GM21447 (cell line): ENCODE measurements around the gene RCAN1.
"Not testable (repeated sequence)": the region's sequence is repeated elsewhere in the genome, so short reads cannot be mapped to it uniquely, and the experiment has no call there.

Experiments
- ATAC-seq: cut with Tn5 transposase; IDR thresholded peaks from one replicate; pipeline ENCODE4 v1.9.1; 2021; ENCODE audit not compliant: unreplicated experiment

Gene RCAN1

DNA sequence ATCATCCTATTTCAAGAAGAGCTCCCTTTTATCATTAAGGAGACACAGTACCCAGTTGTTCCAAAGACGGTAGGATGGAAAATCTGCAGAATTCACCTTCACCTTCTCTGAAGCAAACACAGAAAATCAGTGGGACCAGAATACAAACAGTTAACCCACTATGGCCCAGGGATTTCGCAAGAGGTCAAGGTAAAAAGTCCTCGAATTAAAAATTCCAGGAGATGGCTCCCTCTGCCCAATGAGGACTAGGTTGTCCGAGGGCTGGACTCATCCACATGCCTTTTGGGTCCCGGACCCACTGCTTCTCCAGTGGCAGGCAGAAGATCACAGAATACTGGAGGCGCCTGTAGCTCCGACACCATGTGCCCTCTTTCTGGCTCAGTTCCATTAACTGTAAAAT, 42.9 kb downstream of the RCAN1 start:
- no peak for ATAC-seq

DNA sequence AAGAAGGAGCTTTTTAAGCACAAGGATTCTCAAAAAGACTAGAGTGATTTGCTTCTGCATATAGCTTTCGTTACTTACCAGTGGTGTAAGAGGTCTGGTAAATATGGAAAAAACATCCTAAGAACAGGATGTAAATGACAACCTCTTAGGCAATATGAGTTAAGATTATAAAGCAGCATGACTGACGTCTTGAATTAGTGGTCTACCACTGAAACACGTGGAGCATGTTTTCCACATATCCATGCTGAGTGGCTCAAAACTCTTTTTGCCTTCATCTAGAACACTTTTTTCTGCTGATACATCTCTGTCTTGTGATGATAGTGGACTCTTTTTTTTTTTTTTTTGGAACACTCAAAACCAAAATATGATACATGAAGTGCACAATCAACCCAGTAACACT, 44.6 kb downstream of the RCAN1 start:
- ATAC-seq: no peak

DNA sequence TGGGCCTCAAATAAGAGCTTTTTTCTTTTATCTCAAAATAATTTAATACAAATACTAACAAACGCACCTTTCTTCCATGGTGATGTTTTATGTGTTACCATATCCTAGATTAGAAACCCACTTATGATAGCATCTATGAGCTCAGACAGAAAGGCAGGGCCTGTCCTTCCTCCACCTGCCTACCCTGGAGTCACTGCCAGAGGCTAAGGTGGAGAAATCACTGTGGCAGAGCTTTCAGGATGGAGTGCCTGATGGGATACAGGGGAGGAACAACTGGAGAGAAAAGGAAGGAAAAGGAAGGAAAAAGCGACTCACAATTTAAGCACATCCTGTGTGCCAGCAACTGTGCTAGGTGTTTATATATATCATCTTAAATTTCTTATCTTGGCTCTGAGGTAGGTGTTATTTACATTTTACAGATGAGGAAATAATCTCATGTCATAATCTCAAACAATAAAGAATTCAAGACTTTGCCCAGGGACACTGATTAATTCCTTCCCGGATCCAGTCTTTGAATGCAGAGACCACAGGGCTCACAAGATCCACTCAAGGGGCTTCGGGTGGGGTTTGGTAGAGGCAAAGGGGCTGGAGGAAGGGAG, 45.4 kb downstream of the RCAN1 start:
- ATAC-seq: no peak

DNA sequence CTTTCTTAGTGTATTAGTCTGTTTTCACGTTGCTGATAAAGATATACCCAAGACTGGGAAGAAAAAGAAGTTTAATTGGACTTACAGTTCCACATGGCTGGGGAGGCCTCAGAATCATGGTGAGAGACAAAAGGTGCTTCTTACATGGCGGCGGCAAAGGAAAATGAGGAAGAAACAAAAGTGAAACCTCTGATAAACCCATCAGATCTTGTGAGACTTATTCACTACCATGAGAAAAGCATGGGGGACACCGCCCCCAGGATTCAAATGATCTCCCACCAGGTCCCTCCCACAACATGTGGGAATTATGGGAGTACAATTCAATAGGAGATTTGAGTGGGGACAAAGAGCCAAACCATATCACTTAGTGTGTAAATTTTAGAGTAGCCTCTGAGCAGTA, 46.1 kb downstream of the RCAN1 start:
- ATAC-seq: not testable (repeated sequence)

DNA sequence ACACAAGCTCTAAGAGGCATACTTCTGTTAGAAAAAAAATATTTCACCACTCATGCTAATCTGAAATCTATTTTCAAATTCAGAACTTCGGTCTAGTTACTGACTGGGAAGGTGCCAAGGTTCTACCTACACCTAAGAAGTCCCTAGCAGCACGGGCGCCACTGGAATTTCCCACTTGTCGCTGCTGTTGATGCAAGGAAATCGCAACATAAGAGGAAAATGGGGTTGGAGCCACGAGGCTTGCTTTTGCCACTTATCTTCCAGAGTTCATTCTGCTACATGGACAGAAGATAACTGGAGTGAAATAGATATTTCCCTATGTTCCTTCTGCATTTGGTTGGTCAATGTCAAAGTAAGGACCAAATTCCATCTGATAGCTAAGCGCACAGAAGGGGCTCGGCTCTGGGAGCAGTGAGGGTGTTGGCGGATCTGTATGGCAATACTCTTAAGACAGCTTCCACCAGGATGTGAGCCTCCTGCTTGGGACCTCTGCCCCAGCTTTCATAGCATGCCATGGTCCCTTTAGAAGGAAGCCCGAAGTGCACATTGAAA, 47.2 kb downstream of the RCAN1 start:
- ATAC-seq: no peak

DNA sequence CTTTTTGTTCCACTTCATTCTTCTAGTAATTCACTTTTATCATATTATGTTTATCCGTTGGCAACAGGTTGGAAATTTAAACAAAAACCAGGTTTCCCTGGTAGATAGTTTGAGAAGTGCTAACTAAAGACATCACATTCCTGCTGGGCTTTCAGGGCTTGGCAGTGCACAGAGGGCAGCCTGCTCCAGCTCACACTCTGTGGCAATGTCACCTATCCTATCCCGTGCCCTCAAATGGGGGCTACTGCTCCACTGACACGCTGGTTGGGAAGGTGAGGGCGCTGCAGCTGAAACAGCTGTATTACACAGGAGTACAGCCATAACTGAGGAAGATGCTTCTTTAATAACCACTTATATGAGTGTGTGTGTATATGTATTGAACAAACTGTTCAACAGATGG, 49.7 kb downstream of the RCAN1 start:
- no peak for ATAC-seq

DNA sequence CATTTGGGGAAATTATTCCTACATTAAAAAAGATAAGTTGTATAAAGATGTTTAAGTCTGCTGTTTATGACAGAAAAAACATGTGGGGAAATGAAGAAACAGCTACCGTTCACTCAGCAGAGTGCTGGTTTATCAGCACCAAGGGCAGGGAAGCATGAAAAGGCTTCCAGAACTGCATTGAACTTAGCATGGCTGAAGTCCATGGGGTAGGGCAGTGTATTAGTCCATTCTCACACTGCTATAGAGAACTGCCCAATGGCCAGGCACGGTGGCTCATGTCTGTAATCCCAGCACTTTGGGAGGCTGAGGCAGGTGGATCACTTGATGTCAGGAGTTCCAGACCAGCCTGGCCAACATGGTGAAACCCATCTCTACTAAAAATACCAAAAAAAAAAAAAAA, 51.5 kb downstream of the RCAN1 start:
- not testable (repeated sequence) for ATAC-seq

DNA sequence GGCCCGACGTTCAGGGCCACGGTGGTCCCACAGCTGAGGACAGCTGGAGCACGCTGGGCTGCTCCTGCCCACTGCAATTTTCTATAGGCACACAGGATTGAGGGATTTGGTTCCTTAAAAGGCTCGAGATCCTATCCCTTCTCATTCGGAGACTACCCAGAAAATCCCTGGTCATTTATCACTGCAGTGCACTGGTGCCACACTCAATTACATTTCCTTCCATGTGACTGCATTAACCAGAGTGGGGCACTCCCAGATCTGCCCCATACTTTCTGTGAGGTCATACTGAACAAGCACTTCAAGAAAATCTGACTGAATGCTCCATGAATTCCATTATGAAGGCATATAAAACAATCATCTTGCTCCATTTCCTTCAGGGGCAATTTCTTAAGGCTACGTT, 53.1 kb downstream of the RCAN1 start:
- ATAC-seq: no peak

DNA sequence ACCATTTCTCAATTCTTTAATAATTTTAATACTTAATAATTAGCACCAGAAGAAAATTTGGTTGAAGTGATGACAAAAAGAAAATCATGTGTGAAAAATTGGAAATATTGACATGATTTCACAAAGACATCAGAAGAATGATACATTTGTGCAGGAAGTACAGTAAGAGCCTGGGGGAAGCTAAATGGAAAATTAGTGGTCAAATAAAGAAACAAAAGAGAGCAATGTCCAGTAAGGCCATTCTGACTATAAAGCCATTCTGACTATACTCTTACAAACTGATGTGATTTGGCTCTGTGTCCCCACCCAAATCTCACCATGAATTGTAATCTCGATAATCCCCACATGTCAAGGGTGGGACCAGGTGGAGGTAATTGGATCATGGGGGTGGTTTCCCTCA, 54.3 kb downstream of the RCAN1 start:
- ATAC-seq: no peak

DNA sequence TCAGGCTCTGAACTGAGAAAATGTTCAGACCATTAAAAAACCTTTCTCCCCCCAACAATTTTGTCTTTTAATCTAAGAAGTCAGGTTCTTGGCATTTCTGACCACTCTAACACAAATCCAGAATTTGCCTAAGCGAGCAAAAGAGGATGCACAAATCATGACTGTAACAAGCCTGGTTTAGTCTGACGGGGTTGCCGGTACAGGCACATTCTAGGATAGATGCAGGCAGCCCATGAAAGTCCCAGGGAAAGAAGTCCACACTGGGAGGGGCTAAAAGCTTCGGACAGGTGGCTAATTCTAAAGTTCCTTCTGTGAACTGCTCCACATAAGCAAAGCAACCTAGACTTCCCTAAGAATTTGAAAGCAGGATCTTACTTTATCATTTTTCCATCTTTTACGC, 54.9 kb downstream of the RCAN1 start:
- ATAC-seq: no peak

DNA sequence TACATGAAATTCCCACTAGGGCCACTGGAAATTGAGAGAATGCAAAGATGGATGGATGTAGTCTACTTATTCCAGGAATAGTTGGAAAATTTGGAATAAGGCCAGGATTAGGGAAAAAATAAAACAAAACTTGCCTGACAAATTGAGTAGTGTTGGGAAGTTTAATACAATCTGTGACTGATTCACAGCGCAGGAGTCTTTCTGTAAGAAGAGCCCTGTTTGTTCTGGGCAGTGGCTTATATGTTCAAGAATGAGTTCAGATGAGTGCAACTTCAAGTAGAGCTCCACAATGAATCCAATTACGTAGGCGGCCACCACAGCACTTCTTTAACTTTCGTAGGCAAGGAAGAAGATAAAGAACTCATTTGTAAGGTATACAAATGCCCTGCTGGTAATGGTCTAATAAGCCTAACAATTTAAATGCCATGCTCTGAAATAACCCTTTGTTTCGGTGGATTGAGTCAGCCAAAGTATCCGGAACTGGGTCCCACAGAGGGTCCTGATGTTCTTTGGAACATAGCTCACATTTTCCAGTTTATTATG, 55.8 kb downstream of the RCAN1 start:
- no peak for ATAC-seq

DNA sequence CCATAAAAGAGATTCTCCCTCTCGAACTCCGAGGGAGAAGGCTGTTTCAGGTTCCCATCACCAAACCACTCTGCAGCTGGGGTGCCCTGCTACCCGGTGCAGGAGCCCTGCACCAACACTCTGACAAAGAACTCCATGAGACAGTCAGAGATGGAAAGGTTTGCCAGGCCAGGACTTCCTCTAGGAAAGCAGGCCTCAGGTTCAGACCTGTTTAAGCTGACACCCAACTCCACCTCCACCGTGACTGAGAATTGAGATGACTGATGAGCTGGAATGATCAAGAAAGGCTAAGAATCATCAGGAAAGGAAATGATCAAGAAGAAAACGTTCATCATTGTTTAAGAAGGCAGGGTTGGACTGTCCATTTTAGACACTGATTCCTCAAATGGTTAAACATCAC, 56.7 kb downstream of the RCAN1 start:
- ATAC-seq: no peak

DNA sequence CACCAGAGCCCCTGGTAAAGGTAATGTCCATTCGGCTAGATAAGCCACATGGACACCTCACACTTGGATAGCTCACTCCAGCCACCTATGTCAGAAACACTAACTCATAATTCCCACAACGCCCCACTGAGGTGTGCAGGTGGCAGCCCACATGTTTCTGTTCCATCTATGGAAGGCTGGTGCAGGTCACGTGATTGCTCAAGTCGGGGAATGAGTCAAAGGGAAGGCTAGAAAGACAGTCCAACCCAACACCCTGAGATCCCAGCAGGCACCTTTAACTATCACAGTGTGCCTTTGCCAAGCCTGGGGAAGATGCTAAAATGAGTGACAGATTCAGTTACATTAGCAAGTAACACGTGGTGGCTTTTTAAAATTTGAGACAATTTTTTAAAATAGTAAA, 57.7 kb downstream of the RCAN1 start:
- no peak for ATAC-seq

DNA sequence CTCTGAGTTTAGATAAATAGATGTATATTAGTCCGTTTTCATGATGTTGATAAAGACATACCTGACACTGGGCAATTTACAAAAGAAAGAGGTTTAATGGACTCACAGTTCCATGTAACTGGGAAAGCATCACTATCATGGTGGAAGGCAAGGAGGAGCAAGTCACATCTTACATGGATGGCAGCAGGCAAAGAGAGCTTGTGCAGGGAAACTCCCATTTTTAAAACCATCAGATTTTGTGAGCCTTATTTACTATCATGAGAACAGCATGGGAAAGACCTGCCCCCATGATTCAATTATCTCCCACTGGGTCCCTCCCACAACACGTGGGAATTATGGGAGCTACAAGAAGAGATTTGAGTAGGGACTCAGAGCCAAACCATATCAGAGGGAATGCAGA, 60.2 kb downstream of the RCAN1 start:
- ATAC-seq: not testable (repeated sequence)

DNA sequence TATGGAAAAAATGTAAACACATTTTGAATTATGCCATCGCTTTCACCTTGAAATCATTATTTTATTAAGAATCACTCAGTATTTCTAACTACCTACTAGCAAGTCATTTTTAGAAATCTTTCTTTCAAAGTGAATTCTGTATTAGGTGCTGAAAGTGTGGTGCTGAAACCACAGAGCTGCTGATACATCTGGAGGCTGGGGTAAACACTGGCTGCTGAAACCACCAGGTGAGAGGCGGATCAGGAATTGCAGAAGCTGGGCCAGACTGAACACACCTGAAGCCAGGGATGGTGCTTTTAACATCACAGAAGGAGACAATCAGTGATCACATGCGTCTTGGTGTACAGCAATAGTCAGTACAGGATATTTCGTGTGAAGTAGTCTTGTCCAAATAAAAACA, 60.7 kb downstream of the RCAN1 start:
- no peak for ATAC-seq

DNA sequence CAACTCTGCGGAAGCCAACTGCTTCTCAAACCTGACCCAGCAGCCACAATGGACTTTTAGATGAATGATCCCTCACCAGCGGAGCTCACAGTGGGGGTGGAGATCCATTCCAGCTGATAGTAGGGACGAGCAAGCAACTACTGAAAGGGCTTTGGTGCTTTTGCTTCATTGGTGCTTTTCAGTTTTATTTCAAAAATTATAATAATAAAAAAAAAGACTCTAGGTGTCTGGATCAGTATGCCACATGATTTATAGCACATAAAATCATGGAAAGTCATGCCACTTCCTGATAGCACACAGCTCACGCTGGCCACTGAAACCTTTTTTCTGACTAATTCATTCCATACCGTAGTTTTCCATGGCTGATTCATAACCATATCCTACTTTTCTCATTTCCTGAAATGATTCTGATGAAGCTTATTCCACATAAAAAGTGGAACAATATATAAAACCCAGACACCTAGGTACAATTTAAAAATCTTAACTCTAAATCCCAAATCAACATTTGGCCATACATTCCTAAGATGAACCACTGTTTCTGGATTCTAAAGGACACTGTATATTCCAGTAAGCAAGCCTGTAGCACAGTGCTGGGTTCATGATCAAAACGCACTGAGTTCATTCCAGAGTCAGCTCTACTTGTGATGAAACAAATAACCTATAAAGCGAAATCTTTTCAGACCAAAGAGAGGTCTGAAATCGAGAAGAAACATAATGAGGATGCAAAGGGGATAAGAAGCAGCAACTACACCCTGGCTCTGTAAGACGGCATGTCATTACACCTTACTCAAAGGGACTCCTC, 61.6 kb downstream of the RCAN1 start:
- no peak for ATAC-seq

DNA sequence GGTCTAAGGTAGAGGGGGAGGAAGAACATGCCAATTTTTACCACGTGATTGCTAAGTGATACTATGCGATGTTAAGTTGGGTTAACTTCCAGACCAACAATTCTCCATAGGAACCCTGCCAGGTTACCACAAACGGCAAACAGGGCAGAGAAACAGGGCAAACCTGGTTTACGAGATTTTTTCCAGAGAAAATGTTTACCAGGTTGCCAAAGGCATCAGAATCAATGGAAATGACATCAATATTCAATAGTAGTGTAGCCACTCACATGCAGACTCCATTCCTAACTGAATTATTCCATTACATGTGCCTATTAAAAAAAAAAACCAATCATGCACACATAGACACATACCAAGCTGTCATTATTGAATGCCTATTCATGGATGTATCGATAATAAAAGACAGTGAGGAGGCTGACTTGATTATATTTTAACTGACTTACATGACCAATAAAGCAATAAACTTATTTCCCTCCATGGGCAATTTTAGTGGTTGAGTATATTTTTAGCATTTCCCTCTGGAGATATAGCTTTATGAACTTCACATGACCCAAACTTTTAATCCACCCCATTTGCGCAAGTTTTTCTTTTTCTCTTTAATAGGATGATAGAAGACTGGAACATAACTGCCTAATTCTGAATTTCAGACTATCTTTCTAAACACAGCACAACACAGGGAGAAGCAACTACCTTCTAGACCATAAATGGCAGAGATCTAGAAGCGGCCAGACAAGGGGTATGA, 62.4 kb downstream of the RCAN1 start:
- no peak for ATAC-seq

DNA sequence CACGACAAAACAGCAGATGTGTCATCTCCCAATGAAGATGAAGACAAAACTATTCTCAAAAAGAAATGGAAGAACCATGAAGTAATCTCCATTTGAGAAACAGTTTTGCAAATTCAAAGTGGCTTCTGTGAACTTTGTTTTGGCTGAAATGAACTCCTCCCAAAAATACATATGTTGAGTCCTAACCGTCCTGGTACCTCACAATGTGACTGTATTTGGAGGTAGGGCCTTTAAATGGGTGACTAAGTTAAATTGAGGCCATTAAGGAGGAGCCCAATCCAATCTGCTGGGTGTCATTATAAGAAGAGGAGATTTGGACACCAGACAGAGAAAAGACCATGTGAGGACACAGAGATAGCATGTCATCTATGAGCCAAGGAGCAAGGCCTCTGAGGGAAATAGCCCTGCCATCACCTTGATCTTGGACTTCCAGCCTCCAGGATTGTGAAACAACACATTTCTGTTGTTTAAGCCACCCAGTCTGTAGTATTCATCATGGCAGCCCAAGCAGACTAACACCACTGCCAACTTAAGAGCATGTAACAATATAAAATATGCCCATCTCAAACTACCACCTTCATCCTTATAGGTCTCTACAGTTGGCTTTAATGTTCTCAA, 64.6 kb downstream of the RCAN1 start:
- no peak for ATAC-seq

DNA sequence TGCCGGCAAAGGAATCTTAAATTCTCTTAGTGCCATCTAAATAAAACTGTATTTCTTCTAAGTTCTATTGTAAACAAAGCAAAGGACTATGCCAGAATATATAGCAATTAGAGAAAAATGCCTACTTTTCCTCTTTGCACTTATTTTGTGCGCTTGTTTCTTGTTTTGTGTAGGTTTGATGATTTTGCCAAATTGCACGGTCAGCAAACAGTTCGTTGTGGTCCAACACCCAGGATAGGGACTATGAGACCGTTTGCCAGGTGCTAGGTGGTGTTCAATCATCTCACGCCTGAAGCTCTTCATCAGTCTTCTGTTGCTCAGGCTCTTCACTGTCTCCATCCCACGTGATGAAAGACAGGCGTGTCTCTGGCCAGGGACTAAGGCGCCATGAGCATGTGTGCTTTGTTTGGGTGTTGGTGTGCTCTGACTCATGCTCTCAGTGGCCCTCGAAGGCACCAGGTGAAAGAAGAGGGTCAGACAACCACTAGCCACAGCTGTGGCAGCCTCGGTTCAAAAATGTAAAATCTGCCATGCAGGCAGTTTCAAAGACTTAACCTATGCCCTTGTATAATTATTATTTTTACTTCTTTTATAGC, 66.0 kb downstream of the RCAN1 start:
- ATAC-seq: no peak

DNA sequence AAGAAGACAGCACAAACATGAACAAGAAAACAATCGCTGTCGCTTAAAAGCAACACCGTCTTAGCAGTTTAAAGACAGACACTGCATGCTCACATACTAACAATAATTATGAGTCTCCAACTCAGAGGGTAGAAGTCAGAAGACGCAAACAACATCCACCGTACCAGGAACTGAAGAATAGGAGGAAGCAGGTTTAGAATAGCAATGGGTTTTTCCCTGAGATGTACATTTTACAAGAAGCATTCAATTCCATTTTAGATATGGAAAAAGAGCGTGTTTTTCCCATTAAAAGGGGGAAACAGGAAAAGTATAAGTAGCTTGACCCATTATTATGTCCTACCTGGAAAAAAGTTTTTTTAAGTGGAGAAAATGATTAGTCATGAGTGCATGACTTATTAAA, 68.4 kb downstream of the RCAN1 start:
- no peak for ATAC-seq
